Vagina (tissue), 2 donors: ENCODE data around the gene PPM1M. TPM values are rescaled to one million over a fixed set of nuclear protein-coding genes. Genes with fewer than 3 reads are reported as not detected.

Source experiments
- DNase-seq, 2 donors: peaks; one replicate each; pipeline ENCODE4 v3.0.0-alpha.2; 2017; ENCODE audit errors: extremely low spot score in 2 of 2
- H3K27ac ChIP-seq: fragments of 200-600 bp; sonication (generic); one replicate; pipeline ENCODE4 v1.5.1; 2019
- H3K27me3 ChIP-seq: fragments of 200-600 bp; sonication (generic); one replicate; pipeline ENCODE4 v1.5.1; 2019
- H3K36me3 ChIP-seq, 2 donors: fragments of 200-600 bp; sonication (generic); one replicate each; pipeline ENCODE4 v1.5.1; 2017 to 2019
- H3K4me1 ChIP-seq: fragments of 200-600 bp; sonication (generic); one replicate; pipeline ENCODE4 v1.5.1; 2019
- H3K4me3 ChIP-seq, 2 donors: fragments of 200-600 bp; sonication (generic); 1 replicate in 1 of 2; 2 replicates in 1 of 2; pipeline ENCODE4 v1.5.1; 2016 to 2019
- H3K9me3 ChIP-seq: fragments of 200-600 bp; sonication (generic); one replicate; pipeline ENCODE4 v1.5.1; 2019
- CTCF ChIP-seq, 3 experiments: fragments of 450-650 bp in 2 of 3; fragments of 200-600 bp in 1 of 3; sonication (generic) in 1 of 3; IDR thresholded peaks; one replicate each; pipeline ENCODE4 v1.5.1; 2017 to 2019; ENCODE audit warnings: antibody characterized with exemption in 3 of 3, mild to moderate bottlenecking in 2 of 3, moderate library complexity in 2 of 3
- POLR2A ChIP-seq, 2 donors: fragments of 450-650 bp; IDR thresholded peaks; one replicate each; pipeline ENCODE4 v1.6.1; 2017; ENCODE audit warnings: antibody characterized with exemption in 2 of 2, mild to moderate bottlenecking in 2 of 2, moderate library complexity in 2 of 2
- POLR2AphosphoS5 ChIP-seq, 2 donors: sonication (generic); formaldehyde crosslinking; IDR thresholded peaks; one replicate each; pipeline ENCODE4 v1.9.0; 2017; ENCODE audit warnings: antibody characterized with exemption in 2 of 2, mild to moderate bottlenecking in 2 of 2, low read depth in 1 of 2; ENCODE audit not compliant: insufficient read depth in 1 of 2
- intact Hi-C: fragments of 100-400 bp; cut with DNase I; formaldehyde crosslinking; loops from one replicate; pipeline ENCODE4 v1.15.1; 2023
- total RNA-seq: library from RNA; depleted of rRNA; stranded (reverse); fragments of >200 nt; gene quantifications from one replicate; pipeline ENCODE4 v1.2.3, GENCODE V29; 2016

PPM1M gene
- total RNA-seq, 1 donor from 2014 or later = 25.0 TPM

- no peak for DNase-seq
- H3K27ac ChIP-seq = peak overlapping the region; percentile 96
- H3K9me3 ChIP-seq = no peaks in the 10 kb centered on the region
- peaks cover 0 to 10% of the 10 kb centered on the region in 2 donors for H3K36me3 ChIP-seq
- no peaks in the 10 kb centered on the region for H3K27me3 ChIP-seq
- intact Hi-C loops = no loop called here
- peak; percentile 20 to 72 for TF ChIP-seq POLR2AphosphoS5 (IDR thresholded peaks at IDR 0.05; ENCODE audit: insufficient read depth in 1 of 2, low read depth in 1 of 2)
- no peak for TF ChIP-seq CTCF (IDR thresholded peaks at IDR 0.05)
- peak in 1 of 2 donors; percentile 24 for TF ChIP-seq POLR2A (IDR thresholded peaks at IDR 0.05)
- peaks cover 61% of the 10 kb centered on the region for H3K4me1 ChIP-seq
- H3K4me3 ChIP-seq = peak overlapping the region; percentile 79 to 82
Observed at GRCh38 chr3:52277071-52277964, 31.8 kb downstream of the PPM1M start.

- Histone ChIP-seq H3K27me3 (no peaks in the 10 kb centered on the region), H3K36me3 (peaks cover 0 to 5% of the 10 kb centered on the region in 2 donors), H3K4me1 (peaks cover 55% of the 10 kb centered on the region), H3K27ac (peak overlapping the region; percentile 96), H3K4me3 (peak overlapping the region; percentile 79 to 82), H3K9me3 (no peaks in the 10 kb centered on the region)
- TF ChIP-seq CTCF (IDR thresholded peaks at IDR 0.05) = no peak
- TF ChIP-seq POLR2AphosphoS5 (IDR thresholded peaks at IDR 0.05; ENCODE audit: insufficient read depth in 1 of 2, low read depth in 1 of 2) = peak in 1 of 2 donors; percentile 26
- TF ChIP-seq POLR2A (IDR thresholded peaks at IDR 0.05) = no peak
- no peak for DNase-seq
- intact Hi-C loops = no loop called here
Observed at GRCh38 chr3:52277972-52278509, 32.5 kb downstream of the PPM1M start.

GRCh38 chr3:52278510-52279069 is 33.0 kb downstream of the PPM1M start, which contains the start of gene WDR82:
WDR82 (minus strand) TSS chr3:52278649; CDS start chr3:52278361, 288 bp downstream.
- Histone ChIP-seq H3K36me3 (peaks cover 0 to 5% of the 10 kb centered on the region in 2 donors), H3K4me1 (peaks cover 49% of the 10 kb centered on the region)
- intact Hi-C loops = no loop called here

GRCh38 chr3:52279596-52279995 is 34.0 kb downstream of the PPM1M start:
- no peaks in the 10 kb centered on the region for H3K27me3 ChIP-seq
- H3K27ac ChIP-seq = peak overlapping the region; percentile 96
- H3K4me1 ChIP-seq = peaks cover 39% of the 10 kb centered on the region
- H3K4me3 ChIP-seq = peak overlapping the region; percentile 79 to 82
- no peak for DNase-seq
- H3K9me3 ChIP-seq = no peaks in the 10 kb centered on the region
- TF ChIP-seq POLR2AphosphoS5 (IDR thresholded peaks at IDR 0.05; ENCODE audit: insufficient read depth in 1 of 2, low read depth in 1 of 2) (no peak), POLR2A (IDR thresholded peaks at IDR 0.05) (no peak), CTCF (IDR thresholded peaks at IDR 0.05) (no peak)
- peaks cover 0 to 4% of the 10 kb centered on the region in 2 donors for H3K36me3 ChIP-seq
- intact Hi-C loops = no loop called here

More at GRCh38 chr3:52278510-52279069, 33.0 kb downstream of the PPM1M start, which contains the start of gene WDR82:
- TF ChIP-seq POLR2A (IDR thresholded peaks at IDR 0.05) (peak in 1 of 2 donors; percentile 62), CTCF (IDR thresholded peaks at IDR 0.05) (peak; percentile 23 to 40 (median 38)), POLR2AphosphoS5 (IDR thresholded peaks at IDR 0.05; ENCODE audit: insufficient read depth in 1 of 2, low read depth in 1 of 2) (peak; percentile 20 to 81)
- DNase-seq = peak in 1 of 2 donors; percentile 95
- H3K27ac ChIP-seq = peak within 1 kb of the TSS; percentile 96
- no peaks in the 10 kb centered on the region for H3K9me3 ChIP-seq
- H3K4me3 ChIP-seq = peak within 1 kb of the TSS; percentile 79 to 82
- no peaks in the 10 kb centered on the region for H3K27me3 ChIP-seq
